Measurements from ENCODE around the gene TMEM218.

GRCh38 chr11:125093502-125093901 lies 17.9 kb downstream of the TMEM218 start:
- TF ChIP-seq CTCF (conservative IDR thresholded peaks at IDR 0.05; ENCODE audit: low read length) = no peak
- no peak for TF ChIP-seq EZH2phosphoT487 (IDR thresholded peaks at IDR 0.05; ENCODE audit: borderline replicate concordance)

All from Loucy (cell line).